Lung (tissue), 12 donors: ENCODE results near the gene EMP3. TPM values are rescaled to one million over a fixed set of nuclear protein-coding genes. Genes with fewer than 3 reads are reported as not detected.

Experiments used
- ATAC-seq: fragments of 200-7000 bp; cut with Tn5 transposase; one replicate; pipeline ENCODE4 v1.9.1; 2020; ENCODE audit warnings: moderate number of reproducible peaks; ENCODE audit not compliant: insufficient read depth, low FRiP score
- DNase-seq, 3 donors: peaks; one replicate each; pipeline ENCODE4 v3.0.0-alpha.2; 2013 to 2017
- H3K27ac ChIP-seq, 2 donors: one replicate each; pipeline ENCODE4 v1.5.1; 2013; ENCODE audit warnings: mild to moderate bottlenecking in 2 of 2, moderate library complexity in 2 of 2, control low read depth in 1 of 2, inconsistent platforms in 1 of 2, low read depth in 1 of 2, low read length in 1 of 2
- H3K27me3 ChIP-seq, 3 donors: one replicate each; pipeline ENCODE4 v1.5.1; 2013; ENCODE audit warnings: low read length in 2 of 3; ENCODE audit not compliant: control insufficient read depth in 3 of 3, insufficient read depth in 3 of 3
- H3K36me3 ChIP-seq, 4 donors: one replicate each; pipeline ENCODE4 v1.5.1; 2013; ENCODE audit warnings: low read length in 4 of 4, mild to moderate bottlenecking in 1 of 4, moderate library complexity in 1 of 4; ENCODE audit not compliant: control insufficient read depth in 4 of 4, insufficient read depth in 4 of 4
- H3K4me1 ChIP-seq, 5 donors: one replicate each; pipeline ENCODE4 v1.5.1; 2013; ENCODE audit warnings: low read length in 5 of 5, mild to moderate bottlenecking in 2 of 5, moderate library complexity in 1 of 5; ENCODE audit not compliant: control insufficient read depth in 5 of 5, insufficient read depth in 5 of 5
- H3K4me3 ChIP-seq: one replicate; pipeline ENCODE4 v1.5.1; 2013; ENCODE audit warnings: mild to moderate bottlenecking, control low read depth, moderate library complexity
- H3K9ac ChIP-seq, 2 donors: one replicate each; pipeline ENCODE4 v1.5.1; 2013; ENCODE audit warnings: low read length in 2 of 2, control low read depth in 1 of 2; ENCODE audit not compliant: insufficient read depth in 1 of 2
- H3K9me3 ChIP-seq, 4 donors: one replicate each; pipeline ENCODE4 v1.5.1; 2013; ENCODE audit warnings: low read length in 3 of 4, mild to moderate bottlenecking in 1 of 4, moderate library complexity in 1 of 4; ENCODE audit not compliant: control insufficient read depth in 4 of 4, insufficient read depth in 3 of 4
- CTCF ChIP-seq: IDR thresholded peaks from 2 replicates; pipeline ENCODE4 v1.5.1; 2012; ENCODE audit warnings: mild to moderate bottlenecking; ENCODE audit errors: control extremely low read depth, extremely low read depth
- WGBS, 2 donors: extraction: QIAGEN DNeasy Blood & Tissue Kit; methylation state at CpG; one replicate each; pipeline ENCODE4 v1.1.7; 2013; 5-methylcytosine and 5-hydroxymethylcytosine counted together
- polyA plus RNA-seq, 2 donors: library from polyadenylated mRNA; stranded (reverse); fragments of 200-250 nt; gene quantifications; one replicate each; pipeline ENCODE4 v1.2.1, GENCODE V29; 2013
- total RNA-seq, 2 donors: library from RNA; depleted of rRNA in 1 of 2; stranded (reverse); fragments of >200 nt in 1 of 2; gene quantifications; one replicate each; pipeline ENCODE4 v1.2.1, GENCODE V29; 2014 to 2021
- donor health status: control.
- donor health status: control.
- donor health status: Bipolar disorder and iron deficiency.
- donor health status: healthy.
- donor health status: DM: yes; HTN: yes; CAD: no.

EMP3 gene
- total and polyA plus RNA-seq, 4 donors, result 36.9 to 276 (median 223) TPM

- DNase-seq, result no peak
- 60 to 63% methylated on average over 4 of the region's 4 CpGs for WGBS, 2 donors
Observed at GRCh38 chr19:48372904-48373303, 47.6 kb downstream of the EMP3 start.

GRCh38 chr19:48373567-48373966 is 48.2 kb downstream of the EMP3 start:
- H3K27me3 ChIP-seq, result no peaks in the 10 kb centered on the region
- WGBS, 2 donors, result 91 to 93% methylated on average over 10 to 11 of the region's 11 CpGs
- no peak for TF ChIP-seq CTCF
- no peak for ATAC-seq
- no peaks in the 10 kb centered on the region for H3K36me3 ChIP-seq
- H3K9ac ChIP-seq, result no peak overlapping the region
- no peaks in the 10 kb centered on the region for H3K4me1 ChIP-seq
- DNase-seq, result no peak
- no peak overlapping the region for H3K27ac ChIP-seq
- H3K4me3 ChIP-seq, result no peak overlapping the region
- H3K9me3 ChIP-seq, result no peaks in the 10 kb centered on the region

More at GRCh38 chr19:48372904-48373303, 47.6 kb downstream of the EMP3 start:
- H3K9ac ChIP-seq, result no peak overlapping the region
- no peaks in the 10 kb centered on the region for H3K36me3 ChIP-seq
- H3K27me3 ChIP-seq, result no peaks in the 10 kb centered on the region
- TF ChIP-seq CTCF, result no peak
- H3K4me3 ChIP-seq, result no peak overlapping the region
- ATAC-seq, result no peak
- no peak overlapping the region for H3K27ac ChIP-seq
- H3K9me3 ChIP-seq, result no peaks in the 10 kb centered on the region
- no peaks in the 10 kb centered on the region for H3K4me1 ChIP-seq

- ATAC-seq, result no peak
- WGBS, 2 donors, result 86 to 95% methylated on average over 10 of the region's 10 CpGs
- Histone ChIP-seq H3K36me3 (peaks cover 4 to 13% (median 8%) of the 10 kb centered on the region in 4 donors), H3K4me3 (no peak overlapping the region), H3K27ac (no peak overlapping the region), H3K9ac (no peak overlapping the region), H3K9me3 (no peaks in the 10 kb centered on the region), H3K4me1 (no peaks in the 10 kb centered on the region), H3K27me3 (no peaks in the 10 kb centered on the region)
- DNase-seq, result no peak
- no peak for TF ChIP-seq CTCF
Observed at GRCh38 chr19:48378194-48378570, 52.8 kb downstream of the EMP3 start.

- no peak overlapping the region for H3K27ac ChIP-seq
- peaks cover 9 to 21% (median 15%) of the 10 kb centered on the region in 4 donors for H3K36me3 ChIP-seq
- H3K9me3 ChIP-seq, result no peaks in the 10 kb centered on the region
- H3K27me3 ChIP-seq, result no peaks in the 10 kb centered on the region
- no peak for ATAC-seq
- no peak for DNase-seq
- no peak overlapping the region for H3K4me3 ChIP-seq
- no peak for TF ChIP-seq CTCF
- 77 to 83% methylated on average over 5 of the region's 5 CpGs for WGBS, 2 donors
- H3K9ac ChIP-seq, result no peak overlapping the region
- H3K4me1 ChIP-seq, result no peaks in the 10 kb centered on the region
Observed at GRCh38 chr19:48379058-48379457, 53.7 kb downstream of the EMP3 start.
